ENCODE measurements around the gene CYP2D6.

The CYP2D6 gene

GRCh38 chr22:42079319-42080251 lies 51.0 kb downstream of the CYP2D6 start, which contains the start of gene SMDT1:
TSS of gene SMDT1 (plus strand) at chr22:42079700. CDS start at chr22:42079769, 69 bp downstream.
- peak; percentile 91 for DNase-seq

GRCh38 chr22:42078469-42079318 lies 51.9 kb downstream of the CYP2D6 start:
- DNase-seq, result peak; percentile 12

GRCh38 chr22:42077486-42078125 lies 53.0 kb downstream of the CYP2D6 start:
- DNase-seq, result no peak

GRCh38 chr22:42076764-42077485 lies 53.7 kb downstream of the CYP2D6 start:
- DNase-seq, result no peak
